Stomach (tissue), 9 donors: ENCODE measurements around the gene DST. TPM values are rescaled to one million over a fixed set of nuclear protein-coding genes. Genes with fewer than 3 reads are reported as not detected.

ENCODE experiments used
- DNase-seq, 2 donors: peaks; one replicate each; pipeline versions ENCODE4 v3.0.0 to v3.0.0-alpha.2; 2013 to 2019
- H3K27ac ChIP-seq, 5 donors: fragments of 200-600 bp in 4 of 5; sonication (generic) in 4 of 5; one replicate each; pipeline ENCODE4 v1.5.1; 2013 to 2019; ENCODE audit warnings: mild to moderate bottlenecking in 1 of 5, moderate library complexity in 1 of 5
- H3K27me3 ChIP-seq, 3 donors: fragments of 200-600 bp; sonication (generic); one replicate each; pipeline ENCODE4 v1.5.1; 2017 to 2019; ENCODE audit warnings: mixed run types in 1 of 3
- H3K36me3 ChIP-seq, 4 donors: fragments of 200-600 bp; sonication (generic); 1 replicate in 3 of 4; 2 replicates in 1 of 4; pipeline ENCODE4 v1.5.1; 2016 to 2019
- H3K4me1 ChIP-seq, 4 donors: fragments of 200-600 bp; sonication (generic); one replicate each; pipeline ENCODE4 v1.5.1; 2016 to 2019
- H3K4me3 ChIP-seq, 4 donors: fragments of 200-600 bp; sonication (generic) in 3 of 4; one replicate each; pipeline ENCODE4 v1.5.1; 2016 to 2019; ENCODE audit warnings: mild to moderate bottlenecking in 1 of 4
- H3K9me3 ChIP-seq, 4 donors: fragments of 200-600 bp; sonication (generic); one replicate each; pipeline ENCODE4 v1.5.1; 2016 to 2019
- CTCF ChIP-seq, 7 experiments: fragments of 450-650 bp in 4 of 7; fragments of 200-600 bp in 3 of 7; sonication (generic) in 3 of 7; IDR thresholded peaks; one replicate each; pipeline ENCODE4 v1.5.1; 2016 to 2019; ENCODE audit warnings: antibody characterized with exemption in 7 of 7, control low read depth in 2 of 7, mild to moderate bottlenecking in 1 of 7
- EP300 ChIP-seq: sonication (generic); formaldehyde crosslinking; IDR thresholded peaks from one replicate; pipeline ENCODE4 v1.6.1; 2017; ENCODE audit warnings: antibody characterized with exemption
- POLR2A ChIP-seq, 4 donors: fragments of 450-650 bp; IDR thresholded peaks; one replicate each; pipeline ENCODE4 v1.6.1; 2016; ENCODE audit warnings: antibody characterized with exemption in 4 of 4, control low read depth in 2 of 4, mild to moderate bottlenecking in 1 of 4, moderate library complexity in 1 of 4
- POLR2AphosphoS5 ChIP-seq, 3 donors: sonication (generic); formaldehyde crosslinking; IDR thresholded peaks; one replicate each; pipeline ENCODE4 v1.6.1; 2016; ENCODE audit warnings: antibody characterized with exemption in 3 of 3
- WGBS, 5 donors: extraction: QIAGEN DNeasy Blood & Tissue Kit in 3 of 5; methylation state at CpG; one replicate each; pipeline versions ENCODE4 v1.1.5 to v1.1.7; 2013 to 2018; 5-methylcytosine and 5-hydroxymethylcytosine counted together
- intact Hi-C: fragments of 100-400 bp; cut with DNase I; formaldehyde crosslinking; loops from one replicate; pipeline ENCODE4 v1.15.1; 2023; ENCODE audit warnings: low total_unique reads
- polyA plus RNA-seq, 3 donors: library from polyadenylated mRNA; stranded (reverse); fragments of 200-250 nt; gene quantifications; one replicate each; pipeline ENCODE4 v1.2.3, GENCODE V29; 2013
- total RNA-seq, 5 donors: library from RNA; depleted of rRNA; stranded (reverse); fragments of >200 nt; gene quantifications; one replicate each; pipeline versions ENCODE4 v1.1.0 to v1.2.3, GENCODE V29; 2014 to 2016
- donor health status: healthy with polysubstance abuse.
- donor health status: Bipolar disorder and iron deficiency.
- donor health status: healthy.

Gene DST
- total and polyA plus RNA-seq, 8 donors = 16.3 to 623 (median 200) TPM

GRCh38 chr6:56435754-56436153, 206.9 kb downstream of the DST start:
- H3K9me3 ChIP-seq = peaks cover 0 to 15% (median 0%) of the 10 kb centered on the region in 4 donors
- peaks cover 0 to 17% (median 6%) of the 10 kb centered on the region in 4 donors for H3K4me1 ChIP-seq
- no peak overlapping the region for H3K4me3 ChIP-seq
- DNase-seq = no peak
- H3K27me3 ChIP-seq = no peaks in the 10 kb centered on the region
- 48 to 74% (median 62%) methylated on average over 4 of the region's 4 CpGs for WGBS, 5 donors
- no peak overlapping the region for H3K27ac ChIP-seq
- intact Hi-C loops = no loop called here
- TF ChIP-seq POLR2AphosphoS5 (IDR thresholded peaks at IDR 0.05) (no peak), CTCF (IDR thresholded peaks at IDR 0.05) (no peak), POLR2A (IDR thresholded peaks at IDR 0.05) (no peak), EP300 (no peak)
- no peaks in the 10 kb centered on the region for H3K36me3 ChIP-seq

GRCh38 chr6:56435326-56435725, 207.4 kb downstream of the DST start:
- TF ChIP-seq POLR2AphosphoS5 (IDR thresholded peaks at IDR 0.05) (no peak), CTCF (IDR thresholded peaks at IDR 0.05) (no peak), EP300 (no peak), POLR2A (IDR thresholded peaks at IDR 0.05) (no peak)
- WGBS, 5 donors = 60 to 82% (median 77%) methylated on average over 2 of the region's 2 CpGs
- H3K4me3 ChIP-seq = no peak overlapping the region
- H3K36me3 ChIP-seq = no peaks in the 10 kb centered on the region
- H3K27me3 ChIP-seq = no peaks in the 10 kb centered on the region
- DNase-seq = no peak
- H3K9me3 ChIP-seq = peaks cover 0 to 15% (median 0%) of the 10 kb centered on the region in 4 donors
- intact Hi-C loops = no loop called here
- peaks cover 0 to 13% (median 4%) of the 10 kb centered on the region in 4 donors for H3K4me1 ChIP-seq
- H3K27ac ChIP-seq = no peak overlapping the region

GRCh38 chr6:56434606-56435005, 208.1 kb downstream of the DST start:
- H3K4me1 ChIP-seq = peaks cover 0 to 11% (median 3%) of the 10 kb centered on the region in 4 donors
- H3K27me3 ChIP-seq = no peaks in the 10 kb centered on the region
- H3K36me3 ChIP-seq = no peaks in the 10 kb centered on the region
- TF ChIP-seq EP300 (no peak), POLR2AphosphoS5 (IDR thresholded peaks at IDR 0.05) (no peak), CTCF (IDR thresholded peaks at IDR 0.05) (no peak)
- 71 to 94% (median 88%) methylated on average over 2 of the region's 2 CpGs for WGBS, 5 donors
- no peak overlapping the region for H3K27ac ChIP-seq
- peaks cover 0 to 10% (median 0%) of the 10 kb centered on the region in 4 donors for H3K9me3 ChIP-seq
- intact Hi-C loops = no loop called here
- no peak overlapping the region for H3K4me3 ChIP-seq
- no peak for DNase-seq

- intact Hi-C loops = no loop called here
- Histone ChIP-seq H3K4me3 (no peak overlapping the region), H3K27me3 (no peaks in the 10 kb centered on the region), H3K4me1 (peaks cover 0 to 9% (median 3%) of the 10 kb centered on the region in 4 donors), H3K9me3 (peaks cover 0 to 7% (median 0%) of the 10 kb centered on the region in 4 donors), H3K36me3 (no peaks in the 10 kb centered on the region), H3K27ac (no peak overlapping the region)
- no peak for DNase-seq
- TF ChIP-seq POLR2A (IDR thresholded peaks at IDR 0.05) = no peak
- TF ChIP-seq EP300 = no peak
- no peak for TF ChIP-seq POLR2AphosphoS5 (IDR thresholded peaks at IDR 0.05)
- no peak for TF ChIP-seq CTCF (IDR thresholded peaks at IDR 0.05)
- 61 to 94% (median 78%) methylated on average over 36 of the region's 36 CpGs for WGBS, 5 donors
Observed at GRCh38 chr6:56433119-56433518, 209.6 kb downstream of the DST start.
